GM12864 (cell line): ENCODE data around the gene STK35.

Experiments
- DNase-seq: peaks from one replicate; pipeline ENCODE4 v3.0.0-alpha.2; 2011; ENCODE audit warnings: low read depth
- H3K4me3 ChIP-seq: 2 replicates; pipeline ENCODE4 v1.5.1; 2011; ENCODE audit warnings: mild to moderate bottlenecking, low read depth, low read length, control low read depth
- TF ChIP-seq, protein P1 (sequence below): IDR thresholded peaks from 2 replicates; pipeline ENCODE4 v1.5.1; 2011; ENCODE audit warnings: low read depth, mild to moderate bottlenecking, moderate library complexity, low read length, control low read depth, inconsistent platforms; ENCODE audit errors: missing control alignments

The STK35 gene

DNA sequence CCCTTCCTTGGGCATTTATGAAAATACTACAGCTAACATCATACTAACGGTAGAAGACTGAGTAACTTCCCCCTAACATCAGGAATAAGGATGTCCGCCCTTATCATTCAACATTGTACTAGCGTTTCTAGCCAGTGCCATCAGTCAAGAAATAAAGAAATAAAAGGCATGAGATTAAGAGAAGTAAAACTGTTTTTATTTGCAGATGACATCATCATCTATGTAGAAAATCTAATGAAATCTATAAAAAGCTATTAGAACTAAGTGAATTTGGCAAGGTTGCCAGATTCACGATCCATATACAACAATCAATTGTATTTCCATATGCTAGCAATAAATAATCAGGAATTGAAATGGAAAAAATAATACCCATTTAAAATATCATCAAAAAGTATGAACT, 54.6 kb downstream of the STK35 start:
- TF ChIP-seq, protein P1, sequence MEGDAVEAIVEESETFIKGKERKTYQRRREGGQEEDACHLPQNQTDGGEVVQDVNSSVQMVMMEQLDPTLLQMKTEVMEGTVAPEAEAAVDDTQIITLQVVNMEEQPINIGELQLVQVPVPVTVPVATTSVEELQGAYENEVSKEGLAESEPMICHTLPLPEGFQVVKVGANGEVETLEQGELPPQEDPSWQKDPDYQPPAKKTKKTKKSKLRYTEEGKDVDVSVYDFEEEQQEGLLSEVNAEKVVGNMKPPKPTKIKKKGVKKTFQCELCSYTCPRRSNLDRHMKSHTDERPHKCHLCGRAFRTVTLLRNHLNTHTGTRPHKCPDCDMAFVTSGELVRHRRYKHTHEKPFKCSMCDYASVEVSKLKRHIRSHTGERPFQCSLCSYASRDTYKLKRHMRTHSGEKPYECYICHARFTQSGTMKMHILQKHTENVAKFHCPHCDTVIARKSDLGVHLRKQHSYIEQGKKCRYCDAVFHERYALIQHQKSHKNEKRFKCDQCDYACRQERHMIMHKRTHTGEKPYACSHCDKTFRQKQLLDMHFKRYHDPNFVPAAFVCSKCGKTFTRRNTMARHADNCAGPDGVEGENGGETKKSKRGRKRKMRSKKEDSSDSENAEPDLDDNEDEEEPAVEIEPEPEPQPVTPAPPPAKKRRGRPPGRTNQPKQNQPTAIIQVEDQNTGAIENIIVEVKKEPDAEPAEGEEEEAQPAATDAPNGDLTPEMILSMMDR, result no peak
- no peak for DNase-seq
- H3K4me3 ChIP-seq, result no peak overlapping the region

- DNase-seq, result no peak
- TF ChIP-seq, protein P1, result no peak
- no peak overlapping the region for H3K4me3 ChIP-seq
These were observed 55.3 kb downstream of the STK35 start for GRCh38 chr20:2156666-2157624.

- TF ChIP-seq, protein P1, result no peak
- no peak overlapping the region for H3K4me3 ChIP-seq
- DNase-seq, result no peak
These were observed 60.6 kb downstream of the STK35 start for GRCh38 chr20:2162125-2162822.

DNA sequence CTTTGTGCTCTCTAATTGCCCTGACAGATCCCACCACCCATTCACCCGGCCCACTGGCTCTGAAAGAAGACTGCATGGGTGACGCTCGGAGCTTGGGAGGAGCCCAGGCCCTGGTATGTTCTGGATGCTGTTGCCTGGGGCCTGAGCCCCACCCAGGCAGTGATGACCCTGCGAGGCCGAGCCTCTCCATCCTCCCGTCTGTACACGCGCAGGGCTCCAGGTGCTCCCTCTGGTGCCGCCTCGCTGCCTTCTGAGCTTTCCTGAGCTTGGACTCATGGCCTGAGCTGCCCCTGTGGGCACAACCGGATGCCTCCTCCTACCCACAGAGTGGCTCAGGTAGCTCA, 61.2 kb downstream of the STK35 start:
- TF ChIP-seq, protein P1, result no peak
- no peak for DNase-seq
- no peak overlapping the region for H3K4me3 ChIP-seq

GRCh38 chr20:2163312-2163711, 61.7 kb downstream of the STK35 start:
- no peak overlapping the region for H3K4me3 ChIP-seq

GRCh38 chr20:2163757-2164156, 62.1 kb downstream of the STK35 start:
- TF ChIP-seq, protein P1, result no peak
- no peak for DNase-seq
- H3K4me3 ChIP-seq, result no peak overlapping the region

More at GRCh38 chr20:2163312-2163711, 61.7 kb downstream of the STK35 start:
- no peak for DNase-seq
- TF ChIP-seq, protein P1, result no peak

- DNase-seq, result no peak
- no peak overlapping the region for H3K4me3 ChIP-seq
- TF ChIP-seq, protein P1, result no peak
These were observed 62.8 kb downstream of the STK35 start for GRCh38 chr20:2164421-2164820.
